Measurements from ENCODE around the gene NPVF.

DNA sequence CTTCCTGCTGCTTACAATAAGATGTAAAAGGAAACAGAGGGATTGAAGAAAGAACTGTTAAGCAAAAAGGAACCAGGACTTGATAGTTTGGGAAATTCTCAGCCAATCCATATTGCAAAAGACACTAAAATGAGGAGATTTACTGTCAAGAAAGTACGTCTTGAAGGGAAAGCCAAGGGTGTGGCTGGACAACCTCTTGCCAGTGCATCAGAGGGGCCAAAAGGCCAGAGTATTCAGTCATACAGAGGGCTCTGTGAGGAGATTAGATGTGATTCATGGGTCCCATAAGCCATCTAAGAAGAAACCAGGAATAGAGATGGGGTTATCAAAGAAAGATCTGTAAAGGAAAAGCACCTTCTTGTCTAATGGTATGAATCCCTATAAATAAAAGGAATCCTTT lies 25.4 kb upstream of the NPVF start:
- TF ChIP-seq, protein P1, sequence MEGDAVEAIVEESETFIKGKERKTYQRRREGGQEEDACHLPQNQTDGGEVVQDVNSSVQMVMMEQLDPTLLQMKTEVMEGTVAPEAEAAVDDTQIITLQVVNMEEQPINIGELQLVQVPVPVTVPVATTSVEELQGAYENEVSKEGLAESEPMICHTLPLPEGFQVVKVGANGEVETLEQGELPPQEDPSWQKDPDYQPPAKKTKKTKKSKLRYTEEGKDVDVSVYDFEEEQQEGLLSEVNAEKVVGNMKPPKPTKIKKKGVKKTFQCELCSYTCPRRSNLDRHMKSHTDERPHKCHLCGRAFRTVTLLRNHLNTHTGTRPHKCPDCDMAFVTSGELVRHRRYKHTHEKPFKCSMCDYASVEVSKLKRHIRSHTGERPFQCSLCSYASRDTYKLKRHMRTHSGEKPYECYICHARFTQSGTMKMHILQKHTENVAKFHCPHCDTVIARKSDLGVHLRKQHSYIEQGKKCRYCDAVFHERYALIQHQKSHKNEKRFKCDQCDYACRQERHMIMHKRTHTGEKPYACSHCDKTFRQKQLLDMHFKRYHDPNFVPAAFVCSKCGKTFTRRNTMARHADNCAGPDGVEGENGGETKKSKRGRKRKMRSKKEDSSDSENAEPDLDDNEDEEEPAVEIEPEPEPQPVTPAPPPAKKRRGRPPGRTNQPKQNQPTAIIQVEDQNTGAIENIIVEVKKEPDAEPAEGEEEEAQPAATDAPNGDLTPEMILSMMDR (IDR thresholded peaks at IDR 0.05; ENCODE audit: poor library complexity, severe bottlenecking) = no peak
- TF ChIP-seq POLR2AphosphoS5 (IDR thresholded peaks at IDR 0.05) = no peak
- TF ChIP-seq, protein P2, sequence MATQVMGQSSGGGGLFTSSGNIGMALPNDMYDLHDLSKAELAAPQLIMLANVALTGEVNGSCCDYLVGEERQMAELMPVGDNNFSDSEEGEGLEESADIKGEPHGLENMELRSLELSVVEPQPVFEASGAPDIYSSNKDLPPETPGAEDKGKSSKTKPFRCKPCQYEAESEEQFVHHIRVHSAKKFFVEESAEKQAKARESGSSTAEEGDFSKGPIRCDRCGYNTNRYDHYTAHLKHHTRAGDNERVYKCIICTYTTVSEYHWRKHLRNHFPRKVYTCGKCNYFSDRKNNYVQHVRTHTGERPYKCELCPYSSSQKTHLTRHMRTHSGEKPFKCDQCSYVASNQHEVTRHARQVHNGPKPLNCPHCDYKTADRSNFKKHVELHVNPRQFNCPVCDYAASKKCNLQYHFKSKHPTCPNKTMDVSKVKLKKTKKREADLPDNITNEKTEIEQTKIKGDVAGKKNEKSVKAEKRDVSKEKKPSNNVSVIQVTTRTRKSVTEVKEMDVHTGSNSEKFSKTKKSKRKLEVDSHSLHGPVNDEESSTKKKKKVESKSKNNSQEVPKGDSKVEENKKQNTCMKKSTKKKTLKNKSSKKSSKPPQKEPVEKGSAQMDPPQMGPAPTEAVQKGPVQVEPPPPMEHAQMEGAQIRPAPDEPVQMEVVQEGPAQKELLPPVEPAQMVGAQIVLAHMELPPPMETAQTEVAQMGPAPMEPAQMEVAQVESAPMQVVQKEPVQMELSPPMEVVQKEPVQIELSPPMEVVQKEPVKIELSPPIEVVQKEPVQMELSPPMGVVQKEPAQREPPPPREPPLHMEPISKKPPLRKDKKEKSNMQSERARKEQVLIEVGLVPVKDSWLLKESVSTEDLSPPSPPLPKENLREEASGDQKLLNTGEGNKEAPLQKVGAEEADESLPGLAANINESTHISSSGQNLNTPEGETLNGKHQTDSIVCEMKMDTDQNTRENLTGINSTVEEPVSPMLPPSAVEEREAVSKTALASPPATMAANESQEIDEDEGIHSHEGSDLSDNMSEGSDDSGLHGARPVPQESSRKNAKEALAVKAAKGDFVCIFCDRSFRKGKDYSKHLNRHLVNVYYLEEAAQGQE (IDR thresholded peaks at IDR 0.05; ENCODE audit: borderline replicate concordance) = no peak
- TF ChIP-seq SMC3 (conservative IDR thresholded peaks at IDR 0.05; ENCODE audit: poor library complexity) = no peak
- no peak for TF ChIP-seq MXI1 (conservative IDR thresholded peaks at IDR 0.05; ENCODE audit: poor library complexity, severe bottlenecking)

Data from neural cell (in vitro differentiated cells).